Heart left ventricle (tissue), 16 donors: ENCODE results near the gene ASIP. TPM values are rescaled to one million over a fixed set of nuclear protein-coding genes. Genes with fewer than 3 reads are reported as not detected.
"Not testable (repeated sequence)": the region's sequence is repeated elsewhere in the genome, so short reads cannot be mapped to it uniquely, and the experiment has no call there.

Experiments used
- ATAC-seq, 4 donors: fragments of 200-7000 bp; cut with Tn5 transposase; one replicate each; pipeline ENCODE4 v1.9.1; 2020 to 2022; ENCODE audit warnings: moderate library complexity in 4 of 4, mild to moderate bottlenecking in 3 of 4, moderate number of reproducible peaks in 1 of 4
- DNase-seq, 5 donors: peaks; one replicate each; pipeline ENCODE4 v3.0.0-alpha.2; 2020
- H3K27ac ChIP-seq, 12 donors: fragments of 200-600 bp; sonication (generic) in 4 of 12; one replicate each; pipeline versions ENCODE4 v1.5.0 to v1.8.0; 2016 to 2022; ENCODE audit warnings: mild to moderate bottlenecking in 2 of 12
- H3K27me3 ChIP-seq, 9 donors: fragments of 200-600 bp; sonication (generic) in 2 of 9; one replicate each; pipeline versions ENCODE4 v1.5.1 to v1.8.0; 2016 to 2022; ENCODE audit warnings: mild to moderate bottlenecking in 3 of 9
- H3K36me3 ChIP-seq, 9 donors: fragments of 200-600 bp; sonication (generic) in 2 of 9; one replicate each; pipeline versions ENCODE4 v1.5.0 to v1.8.0; 2018 to 2022; ENCODE audit warnings: mild to moderate bottlenecking in 2 of 9
- H3K4me1 ChIP-seq, 12 donors: fragments of 200-600 bp; sonication (generic) in 4 of 12; one replicate each; pipeline versions ENCODE4 v1.5.0 to v1.8.0; 2016 to 2022; ENCODE audit warnings: mild to moderate bottlenecking in 3 of 12
- H3K4me3 ChIP-seq, 12 donors: fragments of 200-600 bp; sonication (generic) in 4 of 12; one replicate each; pipeline versions ENCODE4 v1.5.0 to v1.8.0; 2017 to 2022; ENCODE audit warnings: mild to moderate bottlenecking in 9 of 12, moderate library complexity in 4 of 12
- H3K9me3 ChIP-seq, 12 donors: fragments of 200-600 bp; sonication (generic) in 4 of 12; one replicate each; pipeline versions ENCODE4 v1.5.0 to v1.8.0; 2016 to 2022; ENCODE audit warnings: mild to moderate bottlenecking in 1 of 12
- POLR2A ChIP-seq, 2 donors: fragments of 450-650 bp; IDR thresholded peaks; one replicate each; pipeline ENCODE4 v1.6.1; 2017; ENCODE audit warnings: antibody characterized with exemption in 2 of 2, mild to moderate bottlenecking in 2 of 2, moderate library complexity in 2 of 2
- WGBS, 4 donors: extraction: QIAGEN DNeasy Blood & Tissue Kit in 2 of 4; methylation state at CpG; one replicate each; pipeline versions ENCODE4 v1.1.5 to v1.1.7; 2013 to 2018; 5-methylcytosine and 5-hydroxymethylcytosine counted together
- intact Hi-C, 10 donors: fragments of 100-400 bp; cut with DNase I; formaldehyde crosslinking; loops; one replicate each; pipeline versions ENCODE4 v1.11.1 to v1.14.2; 2022
- polyA plus RNA-seq, 2 donors: library from polyadenylated mRNA; stranded (reverse); fragments of 200-250 nt; gene quantifications; one replicate each; pipeline ENCODE4 v1.2.3, GENCODE V29; 2013
- total RNA-seq, 9 donors: library from RNA; depleted of rRNA in 2 of 9; stranded (reverse); fragments of >200 nt in 2 of 9; fragmentation: NEBNext Ultra II Directional in 3 of 9; extraction: Animal tissue kit (Norgen Biotek cat#: 25700) in 3 of 9; gene quantifications; one replicate each; pipeline versions ENCODE4 v1.1.0 to v1.2.4, GENCODE V29; 2016 to 2023
- TF ChIP-seq, protein P1 (sequence below), 12 donors: fragments of 200-600 bp; sonication (generic) in 4 of 12; IDR thresholded peaks; one replicate each; pipeline versions ENCODE4 v1.5.0 to v1.8.0; 2018 to 2022; ENCODE audit warnings: antibody characterized with exemption in 12 of 12, mild to moderate bottlenecking in 5 of 12
- donor health status: ischemic (EF 13 %, LVEDD 7.1; RV severe dilation, severe dysfunction).
- donor health status: healthy with polysubstance abuse.
- donor health status: DM: no; HTN: yes; CAD: no.
- donor health status: DM: no; HTN: no; CAD: no.
- donor health status: ischemic (EF 25% LVEDD 6.9; RV normal size, moderate dysfunction).
- donor health status: ischemic (EF 25% LVEDD 5.7; RV mildly dilated, moderate dysfunction).
- donor health status: healthy.
- donor health status: DM: yes; HTN: yes; CAD: no.
- donor health status: ischemic (EF 35%, LVEDD 5.7; RV mildly dilated, moderate dysfunction).
- donor health status: nonischemic (EF 11% LVEDD 7.7; RV severe dilation, severe dysfunction).
- donor health status: DM: yes; HTN: yes; CAD: no.
- donor health status: PGD.
- donor health status: ischemic (EF 29% LVEDD 5.4; RV normal size, mild dysfunction).
- donor health status: nonischemic (EF 23%, LVEDD 6.1; RV moderate dilation, normal function).

The ASIP gene
- total and polyA plus RNA-seq, 11 donors, result 0.75 to 117 (median 10.4) TPM

DNA sequence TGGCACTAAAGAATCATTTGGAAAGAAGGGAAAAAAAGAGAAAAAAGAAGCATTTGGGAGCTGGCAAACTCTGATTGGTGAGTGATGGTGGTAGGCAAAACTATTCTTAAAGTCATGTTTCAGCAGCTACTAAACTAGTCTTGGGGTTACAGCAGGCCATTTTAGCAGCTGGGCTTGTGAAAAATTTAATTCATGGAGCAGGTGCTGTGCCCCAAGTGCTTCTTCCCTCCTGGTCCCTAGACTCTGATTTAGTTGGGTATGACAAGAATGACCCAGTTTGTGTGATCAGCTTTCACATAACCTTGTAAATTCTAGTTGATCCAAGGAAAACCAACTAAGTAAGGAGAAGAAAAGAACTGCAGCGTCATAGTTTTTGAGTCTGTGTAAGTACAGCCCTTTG lies 1.1 kb upstream of the ASIP start:
- Histone ChIP-seq H3K27ac (no peak overlapping the region), H3K27me3 (no peaks in the 10 kb centered on the region), H3K36me3 (no peaks in the 10 kb centered on the region), H3K4me3 (no peak overlapping the region), H3K4me1 (peaks cover 0 to 9% (median 0%) of the 10 kb centered on the region in 12 donors), H3K9me3 (peaks cover 0 to 26% (median 15%) of the 10 kb centered on the region in 12 donors)
- intact Hi-C loops, result no loop called here
- no peak for DNase-seq
- 89 to 100% (median 96%) methylated on average over 1 of the region's 1 CpG for WGBS, 4 donors
- TF ChIP-seq, protein P1, sequence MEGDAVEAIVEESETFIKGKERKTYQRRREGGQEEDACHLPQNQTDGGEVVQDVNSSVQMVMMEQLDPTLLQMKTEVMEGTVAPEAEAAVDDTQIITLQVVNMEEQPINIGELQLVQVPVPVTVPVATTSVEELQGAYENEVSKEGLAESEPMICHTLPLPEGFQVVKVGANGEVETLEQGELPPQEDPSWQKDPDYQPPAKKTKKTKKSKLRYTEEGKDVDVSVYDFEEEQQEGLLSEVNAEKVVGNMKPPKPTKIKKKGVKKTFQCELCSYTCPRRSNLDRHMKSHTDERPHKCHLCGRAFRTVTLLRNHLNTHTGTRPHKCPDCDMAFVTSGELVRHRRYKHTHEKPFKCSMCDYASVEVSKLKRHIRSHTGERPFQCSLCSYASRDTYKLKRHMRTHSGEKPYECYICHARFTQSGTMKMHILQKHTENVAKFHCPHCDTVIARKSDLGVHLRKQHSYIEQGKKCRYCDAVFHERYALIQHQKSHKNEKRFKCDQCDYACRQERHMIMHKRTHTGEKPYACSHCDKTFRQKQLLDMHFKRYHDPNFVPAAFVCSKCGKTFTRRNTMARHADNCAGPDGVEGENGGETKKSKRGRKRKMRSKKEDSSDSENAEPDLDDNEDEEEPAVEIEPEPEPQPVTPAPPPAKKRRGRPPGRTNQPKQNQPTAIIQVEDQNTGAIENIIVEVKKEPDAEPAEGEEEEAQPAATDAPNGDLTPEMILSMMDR (IDR thresholded peaks at IDR 0.05), result no peak
- TF ChIP-seq POLR2A (IDR thresholded peaks at IDR 0.05), result no peak
- no peak for ATAC-seq

DNA sequence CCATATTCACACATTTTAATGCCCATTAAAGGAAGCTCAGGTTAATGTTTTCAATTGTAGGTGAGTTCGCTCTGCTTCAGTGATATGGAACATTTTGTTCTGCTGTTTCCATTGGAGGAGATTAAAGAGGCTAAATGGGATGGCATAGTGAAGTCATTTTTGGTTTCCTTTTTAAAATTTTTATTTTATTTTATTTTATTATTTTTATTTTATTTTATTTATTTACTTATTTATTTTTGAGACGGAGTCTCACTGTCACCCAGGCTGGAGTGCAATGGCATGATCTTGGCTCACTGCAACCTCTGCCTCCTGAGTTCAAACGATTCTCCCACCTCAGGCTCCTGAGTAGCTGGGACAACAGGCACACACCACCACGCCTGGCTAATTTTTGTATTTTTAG lies 792 bp downstream of the ASIP start:
- H3K4me3 ChIP-seq, H3K36me3 ChIP-seq, H3K27ac ChIP-seq, ATAC-seq, H3K27me3 ChIP-seq, intact Hi-C loops, H3K4me1 ChIP-seq, DNase-seq: not testable (repeated sequence)
- H3K9me3 ChIP-seq, result peaks cover 0 to 20% (median 12%) of the 10 kb centered on the region in 12 donors
- 85 to 93% (median 88%) methylated on average over 4 of the region's 4 CpGs for WGBS, 4 donors

DNA sequence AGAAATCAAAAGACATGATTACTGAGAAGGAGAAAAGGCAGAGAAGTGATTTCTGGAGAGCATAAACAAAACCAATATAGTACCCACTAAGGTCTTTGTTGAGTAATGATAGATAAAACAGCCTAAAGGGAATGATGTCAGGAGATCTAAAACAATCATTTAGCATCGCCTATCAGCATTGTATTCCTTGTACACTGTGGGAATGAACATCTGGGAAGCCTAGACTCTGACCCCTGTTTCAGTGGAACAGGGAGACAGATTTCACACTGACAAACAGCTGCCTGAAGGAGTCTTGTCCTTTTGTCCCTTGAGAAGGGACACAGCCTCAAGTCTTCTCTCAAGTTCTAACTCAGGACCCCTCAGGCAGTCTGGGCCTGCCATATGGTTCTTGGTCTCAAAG lies 1.7 kb downstream of the ASIP start:
- Histone ChIP-seq H3K27me3 (no peaks in the 10 kb centered on the region), H3K4me1 (peaks cover 0 to 9% (median 0%) of the 10 kb centered on the region in 12 donors), H3K9me3 (peaks cover 0 to 11% (median 5%) of the 10 kb centered on the region in 12 donors), H3K4me3 (no peak overlapping the region), H3K27ac (no peak overlapping the region), H3K36me3 (no peaks in the 10 kb centered on the region)
- 73 to 81% (median 78%) methylated on average over 1 of the region's 1 CpG for WGBS, 4 donors
- intact Hi-C loops, result no loop called here
- ATAC-seq (no peak), DNase-seq (no peak)
- TF ChIP-seq POLR2A (IDR thresholded peaks at IDR 0.05), result no peak
- TF ChIP-seq, protein P1 (IDR thresholded peaks at IDR 0.05), result no peak

DNA sequence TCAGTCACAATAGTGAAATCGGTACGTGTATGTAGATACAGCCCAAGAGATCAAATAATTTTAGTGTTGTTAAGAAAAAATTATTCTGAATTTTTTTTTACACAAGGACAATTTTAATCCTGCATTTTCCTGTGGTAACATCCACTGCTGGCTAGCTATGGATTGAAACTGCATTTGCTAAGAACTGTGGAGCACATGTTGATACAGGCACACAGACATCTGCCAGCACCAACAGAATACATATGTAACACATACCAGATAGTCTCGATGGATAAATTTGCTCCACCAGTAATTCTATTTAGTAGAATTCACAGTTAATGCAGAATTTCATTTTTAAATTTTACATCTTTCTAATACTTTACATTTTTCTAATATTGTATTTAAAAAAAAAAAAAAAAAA lies 2.2 kb downstream of the ASIP start:
- no peak for TF ChIP-seq POLR2A (IDR thresholded peaks at IDR 0.05)
- TF ChIP-seq, protein P1 (IDR thresholded peaks at IDR 0.05), result no peak
- WGBS, 4 donors, result 75 to 92% (median 87%) methylated on average over 3 of the region's 3 CpGs
- Histone ChIP-seq H3K36me3 (no peaks in the 10 kb centered on the region), H3K27ac (no peak overlapping the region), H3K4me3 (no peak overlapping the region), H3K27me3 (no peaks in the 10 kb centered on the region), H3K9me3 (peaks cover 0 to 6% (median 0%) of the 10 kb centered on the region in 12 donors), H3K4me1 (peaks cover 0 to 9% (median 0%) of the 10 kb centered on the region in 12 donors)
- no peak for DNase-seq
- ATAC-seq, result no peak
- intact Hi-C loops, result no loop called here

DNA sequence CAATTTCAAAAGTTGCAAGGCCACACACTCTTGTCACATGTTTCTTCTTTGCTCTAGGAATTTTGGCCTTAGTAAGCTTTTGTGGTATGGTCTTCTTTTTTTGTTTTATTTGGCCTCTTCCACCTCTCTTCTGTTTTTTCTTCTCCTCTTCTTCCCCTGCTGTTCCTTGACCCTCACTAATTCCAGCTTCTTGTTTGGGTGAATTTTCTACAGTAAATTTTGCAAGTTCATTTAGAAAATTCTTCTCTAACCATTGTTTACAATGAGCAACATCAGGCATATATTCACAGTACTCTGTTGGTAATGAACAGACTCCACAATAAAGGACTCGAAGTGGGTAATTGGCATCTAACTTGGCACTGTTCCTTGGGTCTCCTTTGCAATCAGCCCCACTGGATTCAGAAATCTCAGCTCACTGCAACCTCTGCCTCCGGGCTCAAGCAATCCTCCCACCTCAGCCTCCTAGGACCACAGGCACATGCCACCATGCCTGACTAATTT lies 5.0 kb downstream of the ASIP start:
- intact Hi-C loops, result no loop called here
- WGBS, 4 donors, result 88 to 92% (median 91%) methylated on average over 2 of the region's 2 CpGs
- Histone ChIP-seq H3K4me3 (no peak overlapping the region), H3K4me1 (peaks cover 0 to 17% (median 0%) of the 10 kb centered on the region in 12 donors), H3K9me3 (no peaks in the 10 kb centered on the region), H3K27ac (no peak overlapping the region), H3K36me3 (no peaks in the 10 kb centered on the region), H3K27me3 (no peaks in the 10 kb centered on the region)
- TF ChIP-seq, protein P1 (IDR thresholded peaks at IDR 0.05), result no peak
- TF ChIP-seq POLR2A (IDR thresholded peaks at IDR 0.05), result no peak
- DNase-seq, result no peak
- no peak for ATAC-seq
